HepG2 (cell line): ENCODE measurements around the gene SPTBN2. TPM values are rescaled to one million over a fixed set of nuclear protein-coding genes. Genes with fewer than 3 reads are reported as not detected.

ENCODE experiments used
- CEBPZ ChIP-seq: IDR thresholded peaks from 2 replicates; pipeline ENCODE4 v1.6.1; 2012; ENCODE audit warnings: low read length, improper control_type of control experiment
- ESRRA ChIP-seq: sonication (generic); formaldehyde crosslinking; IDR thresholded peaks from 2 replicates; pipeline ENCODE4 v1.5.1; 2020; ENCODE audit warnings: mild to moderate bottlenecking, low read depth, missing genetic modification reagents
- PLRG1 ChIP-seq: fragments of 450-650 bp; conservative IDR thresholded peaks from 2 replicates; pipeline ENCODE4 v1.6.1; 2016
- RARA ChIP-seq: IDR thresholded peaks from 2 replicates; pipeline ENCODE4 v1.6.1; 2016; ENCODE audit warnings: missing genetic modification reagents, missing compliant biosample characterization
- ZMYM4 ChIP-seq: sonication (generic); formaldehyde crosslinking; IDR thresholded peaks from 2 replicates; pipeline ENCODE4 v1.8.1; 2023; ENCODE audit warnings: mild to moderate bottlenecking, missing genetic modification reagents
- ZNF224 ChIP-seq: sonication (generic); formaldehyde crosslinking; IDR thresholded peaks from 2 replicates; pipeline ENCODE4 v1.5.0; 2020; ENCODE audit warnings: mild to moderate bottlenecking, missing genetic modification reagents
- ZNF44 ChIP-seq: sonication (generic); formaldehyde crosslinking; IDR thresholded peaks from 2 replicates; pipeline ENCODE4 v1.5.1; 2020; ENCODE audit warnings: mild to moderate bottlenecking, missing genetic modification reagents
- ZNF510 ChIP-seq: sonication (generic); formaldehyde crosslinking; IDR thresholded peaks from 2 replicates; pipeline ENCODE4 v1.4.0; 2020; ENCODE audit warnings: low read depth, mild to moderate bottlenecking, missing genetic modification reagents
- ZNF7 ChIP-seq: IDR thresholded peaks from 2 replicates; pipeline ENCODE4 v1.6.1; 2016; ENCODE audit warnings: missing biosample characterization, missing genetic modification reagents
- ZNF777 ChIP-seq: sonication (generic); formaldehyde crosslinking; IDR thresholded peaks from 2 replicates; pipeline ENCODE4 v1.4.0; 2020; ENCODE audit warnings: missing genetic modification reagents
- ZNF788 ChIP-seq: sonication (generic); formaldehyde crosslinking; IDR thresholded peaks from 2 replicates; pipeline ENCODE4 v1.5.0; 2020; ENCODE audit warnings: mild to moderate bottlenecking, missing genetic modification reagents, borderline replicate concordance
- polyA plus RNA-seq, 8 experiments: library from polyadenylated mRNA; depleted of rRNA in 3 of 8; stranded (reverse) in 7 of 8; unstranded in 1 of 8; fragments of >200 nt; fragmentation: Illumina TruSeq in 4 of 8; extraction: Trizol in 4 of 8; gene quantifications; 2 replicates each; pipeline versions ENCODE4 v1.2.1 to v1.2.3, GENCODE V29; 2011 to 2016; ENCODE audit warnings: low read depth in 4 of 8, missing spikeins in 1 of 8, mixed read lengths in 1 of 8; ENCODE audit not compliant: insufficient read depth in 1 of 8
- total RNA-seq, 5 experiments: library from RNA; depleted of rRNA; stranded (reverse); fragments of >200 nt; fragmentation: Illumina TruSeq; extraction: Trizol; gene quantifications; 2 replicates each; pipeline ENCODE4 v1.2.3, GENCODE V29; 2016; ENCODE audit warnings: low read depth in 1 of 5
- TF ChIP-seq, protein P1 (sequence below): sonication (generic); formaldehyde crosslinking; IDR thresholded peaks from 2 replicates; pipeline ENCODE4; 2020; ENCODE audit warnings: missing genetic modification reagents, mild to moderate bottlenecking, borderline replicate concordance
- TF ChIP-seq, protein P2 (sequence below): IDR thresholded peaks from 2 replicates; pipeline ENCODE4 v1.6.1; 2018; ENCODE audit warnings: missing genetic modification reagents
- TF ChIP-seq, protein P3 (sequence below), 2 experiments: sonication (generic) in 1 of 2; formaldehyde crosslinking in 1 of 2; IDR thresholded peaks; 2 replicates each; pipeline versions ENCODE4 v1.6.1 to v1.9.0; 2014 to 2022; ENCODE audit warnings: antibody characterized with exemption in 1 of 2, borderline replicate concordance in 1 of 2, inconsistent platforms in 1 of 2, low read depth in 1 of 2, missing genetic modification reagents in 1 of 2

Gene SPTBN2
- total and polyA plus RNA-seq, 2 of the 13 experiments (the other 11 are each of a cell fraction or from before 2014, with no cell fraction given): 0.65 to 4.0 TPM

DNA sequence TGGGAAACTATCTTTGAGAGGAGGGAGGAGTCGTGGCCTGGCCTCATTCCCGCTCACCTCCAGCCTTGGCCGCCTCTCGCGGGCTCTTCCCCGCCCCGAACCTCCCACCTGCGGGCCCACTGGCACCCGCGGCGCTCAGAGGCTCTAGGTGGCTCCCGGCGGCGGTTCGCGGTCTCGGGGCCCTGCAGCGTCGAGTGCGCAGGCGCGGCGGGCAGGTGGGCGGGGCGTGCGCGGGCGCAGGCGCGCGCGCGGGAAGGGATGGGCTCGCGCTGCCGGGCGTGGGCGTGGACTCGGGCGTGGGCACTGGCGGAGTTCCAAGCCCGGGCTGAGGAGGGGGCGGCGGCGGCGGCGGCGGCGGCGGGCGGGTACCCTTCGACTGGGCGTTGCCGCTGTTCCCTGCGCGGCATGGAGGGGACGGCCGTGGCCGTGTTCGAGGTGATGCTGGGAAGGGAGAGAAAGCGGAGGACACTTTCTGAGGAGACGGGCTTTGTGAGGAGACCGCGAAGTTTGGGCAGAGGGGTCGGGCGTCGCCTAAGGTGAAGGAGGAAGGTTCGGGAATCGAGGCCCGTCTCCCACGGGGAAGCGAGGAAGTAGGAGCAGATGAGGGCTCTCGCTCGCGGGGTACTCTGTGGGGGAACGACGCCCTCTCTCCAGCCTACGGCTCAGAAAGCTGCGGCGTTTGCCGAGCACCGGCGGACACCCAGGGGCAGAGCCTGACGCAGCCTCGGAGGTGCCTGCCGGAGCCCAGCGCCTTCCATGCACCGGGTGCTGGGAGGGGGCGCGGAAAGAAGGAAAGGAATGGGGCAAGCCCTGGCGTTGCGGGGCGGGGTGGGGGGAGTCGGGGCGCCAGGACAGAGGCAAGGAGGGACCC is 15.7 kb upstream of the SPTBN2 start (continued):
- TF ChIP-seq, protein P1, sequence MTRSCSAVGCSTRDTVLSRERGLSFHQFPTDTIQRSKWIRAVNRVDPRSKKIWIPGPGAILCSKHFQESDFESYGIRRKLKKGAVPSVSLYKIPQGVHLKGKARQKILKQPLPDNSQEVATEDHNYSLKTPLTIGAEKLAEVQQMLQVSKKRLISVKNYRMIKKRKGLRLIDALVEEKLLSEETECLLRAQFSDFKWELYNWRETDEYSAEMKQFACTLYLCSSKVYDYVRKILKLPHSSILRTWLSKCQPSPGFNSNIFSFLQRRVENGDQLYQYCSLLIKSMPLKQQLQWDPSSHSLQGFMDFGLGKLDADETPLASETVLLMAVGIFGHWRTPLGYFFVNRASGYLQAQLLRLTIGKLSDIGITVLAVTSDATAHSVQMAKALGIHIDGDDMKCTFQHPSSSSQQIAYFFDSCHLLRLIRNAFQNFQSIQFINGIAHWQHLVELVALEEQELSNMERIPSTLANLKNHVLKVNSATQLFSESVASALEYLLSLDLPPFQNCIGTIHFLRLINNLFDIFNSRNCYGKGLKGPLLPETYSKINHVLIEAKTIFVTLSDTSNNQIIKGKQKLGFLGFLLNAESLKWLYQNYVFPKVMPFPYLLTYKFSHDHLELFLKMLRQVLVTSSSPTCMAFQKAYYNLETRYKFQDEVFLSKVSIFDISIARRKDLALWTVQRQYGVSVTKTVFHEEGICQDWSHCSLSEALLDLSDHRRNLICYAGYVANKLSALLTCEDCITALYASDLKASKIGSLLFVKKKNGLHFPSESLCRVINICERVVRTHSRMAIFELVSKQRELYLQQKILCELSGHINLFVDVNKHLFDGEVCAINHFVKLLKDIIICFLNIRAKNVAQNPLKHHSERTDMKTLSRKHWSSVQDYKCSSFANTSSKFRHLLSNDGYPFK (CRISPR knock-in tag): peak; percentile 5; the same call in 1 of the 2 replicates
- TF ChIP-seq CEBPZ: no peak
- peak; percentile 38; the same call in 1 of the 2 replicates for TF ChIP-seq ZNF510 (CRISPR knock-in tag)
- no peak; the same call in 1 of the 2 replicates for TF ChIP-seq ZNF788 (CRISPR knock-in tag)
- TF ChIP-seq ZNF777 (CRISPR knock-in tag): peak; percentile 82
- TF ChIP-seq, protein P2, sequence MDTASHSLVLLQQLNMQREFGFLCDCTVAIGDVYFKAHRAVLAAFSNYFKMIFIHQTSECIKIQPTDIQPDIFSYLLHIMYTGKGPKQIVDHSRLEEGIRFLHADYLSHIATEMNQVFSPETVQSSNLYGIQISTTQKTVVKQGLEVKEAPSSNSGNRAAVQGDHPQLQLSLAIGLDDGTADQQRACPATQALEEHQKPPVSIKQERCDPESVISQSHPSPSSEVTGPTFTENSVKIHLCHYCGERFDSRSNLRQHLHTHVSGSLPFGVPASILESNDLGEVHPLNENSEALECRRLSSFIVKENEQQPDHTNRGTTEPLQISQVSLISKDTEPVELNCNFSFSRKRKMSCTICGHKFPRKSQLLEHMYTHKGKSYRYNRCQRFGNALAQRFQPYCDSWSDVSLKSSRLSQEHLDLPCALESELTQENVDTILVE (CRISPR knock-in tag): peak; percentile 52; the same call in 1 of the 2 replicates
- TF ChIP-seq ZNF7 (CRISPR knock-in tag): no peak
- TF ChIP-seq RARA (CRISPR knock-in tag): peak; percentile 24; the same call in 1 of the 2 replicates
- TF ChIP-seq ZMYM4 (CRISPR knock-in tag): peak; percentile 26; the same call in 1 of the 2 replicates
- TF ChIP-seq, protein P3, sequence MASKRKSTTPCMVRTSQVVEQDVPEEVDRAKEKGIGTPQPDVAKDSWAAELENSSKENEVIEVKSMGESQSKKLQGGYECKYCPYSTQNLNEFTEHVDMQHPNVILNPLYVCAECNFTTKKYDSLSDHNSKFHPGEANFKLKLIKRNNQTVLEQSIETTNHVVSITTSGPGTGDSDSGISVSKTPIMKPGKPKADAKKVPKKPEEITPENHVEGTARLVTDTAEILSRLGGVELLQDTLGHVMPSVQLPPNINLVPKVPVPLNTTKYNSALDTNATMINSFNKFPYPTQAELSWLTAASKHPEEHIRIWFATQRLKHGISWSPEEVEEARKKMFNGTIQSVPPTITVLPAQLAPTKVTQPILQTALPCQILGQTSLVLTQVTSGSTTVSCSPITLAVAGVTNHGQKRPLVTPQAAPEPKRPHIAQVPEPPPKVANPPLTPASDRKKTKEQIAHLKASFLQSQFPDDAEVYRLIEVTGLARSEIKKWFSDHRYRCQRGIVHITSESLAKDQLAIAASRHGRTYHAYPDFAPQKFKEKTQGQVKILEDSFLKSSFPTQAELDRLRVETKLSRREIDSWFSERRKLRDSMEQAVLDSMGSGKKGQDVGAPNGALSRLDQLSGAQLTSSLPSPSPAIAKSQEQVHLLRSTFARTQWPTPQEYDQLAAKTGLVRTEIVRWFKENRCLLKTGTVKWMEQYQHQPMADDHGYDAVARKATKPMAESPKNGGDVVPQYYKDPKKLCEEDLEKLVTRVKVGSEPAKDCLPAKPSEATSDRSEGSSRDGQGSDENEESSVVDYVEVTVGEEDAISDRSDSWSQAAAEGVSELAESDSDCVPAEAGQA (IDR thresholded peaks at IDR 0.05; ENCODE audit: low read depth): no peak
- TF ChIP-seq, protein P3 (CRISPR knock-in tag; IDR thresholded peaks at IDR 0.05; ENCODE audit: borderline replicate concordance): no peak
- TF ChIP-seq ZNF44 (CRISPR knock-in tag): no peak
- TF ChIP-seq PLRG1: no peak
- peak; percentile 80 for TF ChIP-seq ESRRA (CRISPR knock-in tag)
- peak; percentile 58; the same call in 1 of the 2 replicates for TF ChIP-seq ZNF224 (CRISPR knock-in tag)
